Brain pericyte (primary cell): ENCODE measurements around the gene SCAP.
"Not testable (repeated sequence)": the region's sequence is repeated elsewhere in the genome, so short reads cannot be mapped to it uniquely, and the experiment has no call there.

Source experiments
- DNase-seq: peaks from one replicate; pipeline ENCODE4 v3.0.0-alpha.2; 2012; ENCODE audit warnings: low read depth, low spot score

SCAP gene

DNA sequence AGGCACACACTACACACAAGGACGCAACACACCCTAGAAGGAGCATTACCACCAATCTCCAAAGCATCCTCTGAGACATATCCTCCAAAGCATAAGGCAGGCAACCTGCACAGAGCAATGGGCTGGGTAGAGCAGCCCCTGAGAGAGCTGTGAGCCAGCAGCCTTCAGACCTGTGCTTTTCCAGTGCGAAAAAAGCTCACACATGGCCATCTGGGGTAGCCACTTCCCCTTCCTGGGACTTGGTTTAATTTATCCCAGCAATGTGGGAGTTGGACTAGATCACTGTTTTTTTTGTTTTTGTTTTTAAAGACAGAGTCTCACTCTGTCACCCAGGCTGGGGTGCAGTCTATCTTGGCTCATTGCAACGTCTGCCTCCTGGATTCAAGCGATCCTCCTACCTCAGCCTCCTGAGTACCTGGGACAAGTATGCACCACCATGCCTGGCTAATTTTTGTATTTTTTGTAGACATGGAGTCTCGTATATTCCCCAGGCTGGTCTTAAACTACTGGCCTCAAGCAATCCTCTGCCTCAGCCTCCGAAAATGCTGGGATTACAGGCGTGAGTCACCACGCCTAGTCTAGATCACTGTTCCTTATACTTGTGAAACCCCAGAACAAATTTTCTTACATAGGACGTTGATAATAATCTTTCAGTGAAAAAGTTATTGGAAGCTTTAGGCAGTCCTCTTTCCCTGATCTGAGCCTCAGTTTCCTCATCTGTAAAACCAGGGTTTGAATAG lies 76.0 kb downstream of the SCAP start:
- DNase-seq = no peak

DNA sequence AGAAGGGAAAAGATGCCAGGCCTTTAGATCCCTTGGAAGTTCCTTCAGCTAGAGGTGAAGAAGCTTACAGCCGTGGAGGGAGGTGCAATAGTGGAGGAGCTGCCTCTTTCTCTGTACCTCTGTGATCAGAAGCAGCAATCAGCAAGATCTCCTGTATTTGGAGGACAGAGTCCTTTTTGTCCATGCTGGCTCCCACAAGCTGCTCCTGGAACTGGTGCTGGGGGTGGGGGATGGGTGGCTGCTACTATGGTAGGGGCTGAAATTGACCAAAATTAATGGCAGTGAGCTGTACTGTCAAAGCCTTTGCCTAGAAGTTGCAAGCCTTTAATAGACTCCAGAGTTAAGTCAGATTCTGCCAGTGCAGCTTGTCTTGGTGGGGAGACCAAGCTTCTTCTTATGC lies 76.7 kb downstream of the SCAP start:
- DNase-seq = no peak

DNA sequence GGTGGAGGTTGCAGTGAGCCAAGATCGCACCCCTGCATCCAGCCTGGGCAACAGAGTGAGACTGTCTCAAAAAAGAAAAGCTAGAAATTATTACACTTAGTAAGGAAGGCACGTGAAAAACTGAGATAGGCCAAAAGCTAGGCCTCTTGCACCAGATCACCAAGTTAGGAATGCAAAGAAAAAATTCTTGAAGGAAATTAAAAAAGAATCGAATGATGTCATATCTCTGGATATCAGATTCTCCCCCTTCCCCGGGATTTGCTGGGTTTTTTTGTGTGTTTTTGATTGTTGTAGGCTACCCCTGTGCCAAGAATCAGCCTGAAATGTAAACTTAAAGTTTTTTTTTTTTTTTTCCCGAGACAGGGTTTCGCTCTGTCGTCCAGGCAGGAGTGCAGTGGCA lies 77.5 kb downstream of the SCAP start:
- no peak for DNase-seq

DNA sequence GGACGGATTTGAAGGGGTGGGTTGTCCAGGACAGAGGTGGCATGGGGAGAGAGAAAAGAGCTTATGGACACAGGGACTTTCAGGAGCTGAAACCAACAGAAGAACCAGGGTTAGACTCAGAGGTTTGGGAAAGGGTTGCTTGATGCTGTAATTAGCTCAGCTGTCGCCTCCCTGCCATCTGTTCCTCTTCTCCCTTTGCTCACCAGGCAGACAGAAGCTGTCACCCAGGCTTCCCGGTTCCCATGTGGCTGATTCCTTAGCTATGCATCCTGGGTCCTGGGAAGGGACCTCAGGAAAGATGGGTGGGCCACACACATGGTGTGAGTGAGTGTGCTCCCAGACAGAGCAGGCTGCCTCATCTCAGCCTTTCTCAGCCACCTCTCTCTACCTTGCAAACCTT lies 80.9 kb downstream of the SCAP start:
- no peak for DNase-seq

DNA sequence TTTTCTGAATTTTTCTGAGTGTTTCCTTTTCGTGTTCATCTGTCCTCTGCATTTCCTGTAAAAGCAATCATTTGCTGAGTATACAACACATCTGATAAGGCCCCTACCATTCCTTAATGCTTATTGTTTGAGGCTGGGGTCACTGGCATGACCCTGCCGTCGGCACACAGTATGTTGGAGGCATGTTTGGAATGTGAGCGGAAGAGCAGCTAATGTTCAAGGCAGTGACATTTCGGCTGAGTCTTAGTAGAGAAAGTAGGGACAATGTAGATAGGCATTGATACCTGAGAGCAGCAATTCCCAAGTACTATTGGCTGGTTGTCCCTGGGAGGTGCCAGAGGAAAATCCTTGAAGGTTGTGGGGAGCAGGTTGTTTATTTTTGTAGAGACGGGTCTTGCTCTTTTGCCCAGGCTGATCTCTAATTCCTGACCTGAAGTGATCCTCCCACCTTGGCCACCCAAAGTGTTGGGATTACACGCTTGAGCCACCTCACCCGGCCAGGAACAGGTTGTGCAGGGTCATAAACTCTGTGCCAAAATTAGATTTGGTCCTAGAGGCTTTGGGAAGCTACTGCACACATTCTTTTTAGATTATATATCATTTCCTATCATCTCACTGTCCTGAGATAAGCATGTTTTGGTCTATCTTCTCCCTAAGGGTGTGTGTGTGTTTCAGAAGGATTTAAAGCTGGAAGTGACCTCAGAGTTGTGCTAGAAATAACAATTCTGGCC lies 81.4 kb downstream of the SCAP start:
- DNase-seq = no peak

DNA sequence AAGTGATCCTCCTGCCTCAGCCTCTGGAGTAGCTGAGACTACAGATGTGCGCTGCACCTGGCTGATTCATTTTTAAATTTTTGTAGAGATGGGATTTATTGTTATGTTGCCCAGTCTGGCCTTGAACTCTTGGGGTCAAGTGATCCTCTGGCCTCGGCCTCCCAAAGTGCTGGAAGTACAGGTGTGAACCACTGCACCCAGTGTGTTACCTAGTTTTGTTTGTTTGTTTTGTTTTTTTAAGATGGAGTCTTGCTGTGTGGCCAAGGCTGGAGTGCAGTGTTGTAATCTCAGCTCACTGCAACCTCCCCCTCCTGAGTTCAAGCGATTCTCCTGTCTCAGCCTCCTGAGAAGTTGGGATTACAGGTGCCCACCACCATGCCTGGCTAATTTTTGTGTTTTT lies 82.8 kb downstream of the SCAP start:
- DNase-seq = no peak

DNA sequence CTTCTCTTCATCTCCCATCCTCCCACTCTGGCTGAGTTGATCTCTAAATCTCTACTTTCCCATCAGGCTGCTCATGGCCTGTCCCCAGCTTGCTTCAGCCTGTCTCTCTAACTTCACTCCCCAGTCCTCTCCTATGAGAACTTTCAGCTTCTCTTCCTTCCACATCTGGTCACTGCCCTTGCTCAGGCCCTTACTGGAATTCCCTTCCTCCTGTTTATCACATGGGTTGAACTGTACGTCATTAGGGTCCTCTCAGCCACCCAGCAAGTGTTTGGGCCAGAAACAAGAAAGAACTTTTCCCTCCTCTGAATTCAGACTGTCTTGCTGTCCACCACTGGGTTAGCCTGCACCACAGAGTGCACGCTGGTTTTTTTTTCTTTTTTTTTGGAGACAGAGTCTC lies 89.9 kb downstream of the SCAP start:
- no peak for DNase-seq

DNA sequence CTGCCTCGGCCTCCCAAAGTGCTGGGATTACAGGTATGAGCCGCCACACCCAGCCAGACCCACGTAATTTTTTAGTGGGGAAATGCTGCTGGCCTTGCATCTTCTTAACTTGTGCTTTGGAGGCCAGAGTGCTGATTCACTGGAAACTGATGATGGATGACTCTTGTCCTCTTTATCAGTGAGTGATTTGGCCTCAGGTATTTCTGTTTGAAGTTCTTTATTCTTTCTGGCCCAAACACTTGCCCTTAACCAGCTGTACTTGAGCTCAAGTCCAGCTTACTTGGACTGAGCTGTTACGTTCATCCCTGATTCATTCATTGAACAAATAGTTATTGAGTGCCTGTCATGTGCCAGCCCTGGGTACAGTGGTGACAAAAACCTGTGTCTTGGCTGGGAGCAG lies 90.7 kb downstream of the SCAP start:
- DNase-seq = no peak

DNA sequence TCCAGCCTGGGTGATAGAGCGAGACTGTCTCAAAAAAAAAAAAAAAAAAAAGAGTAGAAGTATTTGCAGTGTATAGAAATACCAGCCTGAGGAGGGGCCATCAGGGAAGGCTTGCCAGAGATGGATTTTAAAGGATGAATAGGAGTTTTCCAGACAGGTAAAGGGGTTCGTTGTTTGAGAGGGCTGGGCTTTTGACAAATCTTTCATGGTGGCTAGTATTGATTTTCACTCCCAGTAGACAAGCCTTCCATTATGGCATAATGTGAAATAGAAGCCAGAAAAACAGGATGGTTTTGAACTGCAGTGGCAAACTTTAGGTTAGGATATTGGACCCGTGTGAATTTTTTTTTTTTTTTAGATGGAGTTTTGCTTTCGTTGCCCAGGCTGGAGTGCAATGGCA lies 91.3 kb downstream of the SCAP start:
- DNase-seq = no peak

DNA sequence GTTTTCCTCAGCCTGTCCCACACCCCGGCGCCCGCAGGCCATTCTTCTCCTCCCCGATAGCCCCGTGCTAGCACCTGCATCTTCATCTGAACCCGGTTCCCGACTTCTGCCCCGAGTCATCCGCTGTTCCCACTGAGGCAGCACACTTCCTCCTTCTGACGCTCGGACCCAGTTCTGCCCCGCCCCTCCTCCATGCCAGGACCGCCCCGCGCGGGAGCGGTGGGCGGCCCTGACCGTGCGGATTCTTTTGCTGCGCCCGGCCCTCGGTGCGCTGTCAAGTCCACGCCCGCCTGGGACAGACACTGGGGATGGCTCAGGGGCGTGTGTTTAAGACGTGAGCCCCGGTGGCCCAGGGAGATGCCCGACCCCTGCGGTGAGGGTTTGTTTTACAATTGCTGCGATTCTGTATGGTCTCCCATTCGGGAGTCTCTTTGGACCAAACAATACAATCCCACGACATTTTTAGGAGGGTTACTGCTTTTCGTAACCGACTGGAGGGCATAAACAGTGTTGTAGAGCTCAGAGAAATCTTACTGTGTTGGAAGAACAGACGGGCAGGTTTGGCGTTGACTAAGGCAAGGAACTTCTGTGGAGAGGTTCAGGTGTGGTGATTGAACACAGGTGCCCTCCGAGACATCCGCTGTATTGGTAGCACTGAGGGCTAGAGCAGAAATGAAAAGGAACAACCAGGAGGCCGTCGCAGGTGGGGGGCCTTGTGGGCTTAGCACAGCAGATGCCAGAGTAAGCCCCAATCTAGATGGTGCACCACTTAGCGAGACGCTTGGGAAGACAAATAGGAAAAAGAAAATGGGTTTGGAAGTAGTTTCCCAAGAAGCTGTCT lies 94.2 kb downstream of the SCAP start:
- peak; percentile 63 for DNase-seq

DNA sequence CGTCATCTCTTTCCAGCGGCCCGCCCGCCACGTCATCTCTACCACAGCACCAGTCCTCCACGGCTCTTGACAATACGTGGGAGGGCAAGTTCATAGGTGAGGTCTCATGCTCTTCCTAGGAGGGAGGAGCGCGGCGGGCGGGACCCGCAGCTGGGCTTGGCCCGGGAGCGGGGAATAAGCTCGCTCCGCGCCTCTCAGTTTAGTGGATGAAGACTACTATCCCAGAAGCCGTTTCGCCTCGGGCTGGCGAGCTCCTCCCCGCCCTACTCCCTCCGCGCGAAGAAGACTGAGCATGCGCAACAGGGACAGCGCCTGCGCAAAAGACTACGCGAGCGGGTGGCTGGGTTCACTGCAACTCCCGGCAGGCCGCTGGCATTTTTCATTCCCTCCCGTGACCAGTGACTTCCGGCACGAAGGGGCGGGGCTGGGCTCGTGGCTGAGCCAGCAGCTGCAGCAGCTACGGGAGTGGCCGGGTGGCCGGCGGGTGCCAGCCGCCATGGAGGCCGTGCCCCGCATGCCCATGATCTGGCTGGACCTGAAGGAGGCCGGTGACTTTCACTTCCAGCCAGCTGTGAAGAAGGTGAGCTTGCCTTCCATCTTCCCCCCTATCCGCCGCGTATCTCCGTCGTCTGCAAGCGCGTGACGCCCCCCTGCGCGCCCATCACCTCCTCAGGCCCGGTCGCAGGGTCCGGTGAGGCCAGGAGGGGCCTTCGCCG lies 95.0 kb downstream of the SCAP start, which contains the start of gene PTPN23:
Gene PTPN23, plus strand, starts transcription at position 421 of the 716 bp plus-strand sequence. Its CDS starts 76 bp downstream, at position 497.
- peak; percentile 96 for DNase-seq

DNA sequence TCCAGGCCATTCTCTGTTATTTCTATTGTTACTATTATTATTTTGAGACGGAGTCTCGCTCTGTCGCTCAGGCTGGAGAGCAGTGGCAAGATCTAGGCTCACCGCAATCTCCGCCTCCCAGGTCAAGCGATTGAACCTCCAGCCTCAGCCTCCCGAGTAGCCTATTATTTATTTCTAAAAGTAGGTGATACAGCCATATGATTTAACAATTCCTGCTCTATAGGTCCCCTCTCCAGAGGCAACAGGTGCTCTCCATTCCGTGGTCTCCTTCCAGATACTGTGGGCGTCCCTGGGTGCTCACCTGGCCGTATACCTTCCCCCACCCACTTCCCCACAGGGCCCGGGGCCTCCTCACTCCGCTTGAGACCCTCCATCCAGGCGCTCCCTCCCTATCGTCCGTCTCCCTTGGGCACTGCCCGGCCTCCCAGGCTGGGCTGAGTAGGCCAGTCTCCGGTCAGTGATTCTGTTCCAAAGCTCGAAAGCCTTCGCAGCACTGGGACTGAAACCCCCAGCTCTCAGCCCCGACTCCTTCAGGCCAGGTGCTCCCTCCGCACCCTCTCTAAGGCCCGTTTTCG lies 95.6 kb downstream of the SCAP start:
- DNase-seq = no peak

DNA sequence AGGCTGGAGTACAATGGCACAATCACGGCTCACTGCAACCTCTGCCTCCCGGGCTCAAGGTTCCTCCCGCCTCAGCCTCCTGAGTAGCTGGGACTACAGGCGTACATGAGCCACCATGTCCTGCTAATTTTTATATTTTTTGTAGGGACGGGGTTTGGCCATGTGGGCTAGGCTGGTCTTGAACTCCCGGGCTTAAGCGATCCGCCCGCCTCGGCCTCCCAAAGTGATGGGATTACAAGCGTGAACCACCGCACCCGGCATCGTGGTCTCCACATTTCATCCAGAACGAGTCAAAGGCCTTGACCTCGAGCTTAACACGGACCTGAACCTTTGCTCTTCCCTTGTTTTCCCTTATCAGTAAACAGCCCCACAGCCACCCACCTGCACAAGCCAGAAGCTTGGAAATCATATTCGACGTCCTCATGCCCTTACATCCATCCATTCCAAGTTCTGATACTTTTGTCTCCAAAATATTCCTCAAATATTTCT lies 96.3 kb downstream of the SCAP start:
- DNase-seq = no peak

DNA sequence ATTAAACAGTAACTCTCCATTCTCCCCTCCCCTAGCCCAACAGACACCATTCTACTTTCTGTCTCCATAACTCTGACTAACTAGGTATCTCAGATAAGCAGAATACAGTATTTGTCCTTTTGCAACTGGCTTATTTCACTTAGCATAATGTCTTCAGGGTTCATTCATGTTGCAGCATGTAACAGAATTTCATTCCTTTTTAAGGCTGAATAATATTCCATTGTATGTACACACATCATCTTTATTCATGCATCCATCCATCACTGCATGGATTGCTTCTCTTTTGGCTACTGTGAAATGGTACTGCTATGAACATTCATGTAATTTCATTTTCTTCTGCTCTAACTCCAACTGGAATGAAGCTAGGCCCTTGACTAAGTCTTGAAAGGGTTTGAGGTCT lies 96.9 kb downstream of the SCAP start:
- DNase-seq = no peak

DNA sequence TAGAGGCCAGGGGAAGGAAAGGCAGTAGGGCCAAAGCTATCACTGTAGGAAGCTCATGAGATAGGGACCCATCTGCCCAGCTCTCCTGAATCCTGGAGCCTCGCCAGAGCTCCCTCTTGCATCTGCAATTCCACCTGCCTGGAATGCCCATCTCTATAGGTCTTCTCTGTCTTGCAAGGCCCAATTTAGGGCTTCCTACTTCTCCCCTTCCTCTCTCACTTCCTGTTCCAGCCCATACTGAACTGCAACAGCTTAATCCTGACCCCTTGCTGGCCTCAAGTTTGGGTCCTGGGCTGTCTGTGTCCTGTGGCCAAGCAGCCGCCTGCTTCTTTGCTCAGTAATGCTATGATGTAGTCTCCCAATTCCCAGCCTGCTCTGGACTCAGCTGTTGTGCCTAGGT lies 98.6 kb downstream of the SCAP start:
- no peak for DNase-seq

DNA sequence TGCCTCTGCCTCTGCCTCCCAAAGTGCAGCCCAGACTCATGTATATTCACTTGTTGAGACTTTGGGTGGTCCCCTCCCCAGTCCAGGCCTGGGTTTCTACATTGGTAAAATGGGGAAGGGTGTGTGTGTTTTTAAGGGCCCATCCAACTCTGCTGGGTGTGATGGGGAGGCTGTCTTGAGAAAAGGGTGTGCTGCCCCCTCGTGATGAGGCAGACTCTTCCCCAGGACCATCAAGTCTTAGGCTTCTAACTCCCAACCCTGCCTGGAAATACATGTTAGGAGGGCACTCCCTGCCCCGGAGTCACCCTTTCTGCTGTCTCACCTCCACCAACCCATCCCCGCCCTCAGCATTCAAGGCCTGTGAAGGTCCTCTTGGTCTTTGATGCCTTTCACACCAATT lies 99.3 kb downstream of the SCAP start:
- no peak for DNase-seq

DNA sequence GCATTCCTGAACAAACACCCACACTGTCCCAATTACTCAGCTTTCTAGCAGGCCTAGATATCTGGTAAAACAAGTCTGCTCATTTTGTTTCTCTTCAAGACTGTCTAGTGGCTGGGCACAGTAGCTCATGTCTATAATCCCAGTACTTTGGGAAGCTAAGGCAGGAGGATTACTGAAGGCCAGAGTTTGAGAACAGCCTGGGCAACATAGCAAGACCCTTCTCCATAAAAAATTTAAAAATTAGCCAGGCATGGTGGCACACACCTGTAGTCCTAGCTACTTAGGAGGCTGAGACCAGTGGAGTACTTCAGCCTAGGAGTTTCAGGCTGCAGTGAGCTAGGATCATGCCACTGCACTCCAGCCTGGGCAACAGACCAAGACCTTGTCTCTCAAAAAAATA lies 101.2 kb downstream of the SCAP start:
- DNase-seq = no peak

DNA sequence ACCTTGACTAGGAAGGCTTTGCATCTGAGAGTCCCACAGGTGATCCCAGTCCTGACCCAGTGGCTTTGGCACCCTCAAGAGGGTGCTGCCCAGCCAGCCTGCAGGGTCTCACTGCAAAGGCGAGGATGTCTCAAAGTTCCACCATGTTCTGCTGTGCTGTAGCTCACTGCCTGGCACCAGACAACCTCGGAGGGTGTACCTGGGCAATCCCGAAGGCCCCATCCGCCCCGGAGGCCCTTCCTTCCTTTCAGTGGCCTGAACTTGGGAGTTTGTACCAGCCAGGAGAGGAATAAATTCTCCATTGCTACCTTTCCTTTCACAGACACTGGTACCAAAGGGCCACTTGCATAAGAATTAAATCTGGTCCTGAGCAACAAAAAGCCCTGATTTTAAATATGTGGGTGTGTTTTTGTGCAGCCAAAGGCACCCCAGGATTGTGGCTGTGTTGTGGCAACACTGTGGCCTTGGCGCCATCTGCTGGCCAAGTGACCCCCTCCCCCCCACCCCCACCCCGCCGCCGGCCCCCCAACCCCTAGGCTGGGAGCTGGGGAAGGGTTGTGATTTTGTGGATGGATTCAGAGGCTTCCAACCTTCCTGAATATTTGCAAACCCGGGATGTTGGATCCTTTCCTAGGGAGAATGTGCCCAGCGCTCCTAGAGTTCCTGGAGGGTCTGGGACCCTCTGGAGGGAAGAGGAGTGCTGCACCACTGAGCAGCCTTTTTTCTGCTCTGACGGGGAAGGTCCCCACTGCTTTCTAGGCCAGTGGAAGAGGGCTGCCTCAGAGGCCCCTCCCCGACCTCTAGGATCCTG lies 104.6 kb downstream of the SCAP start:
- DNase-seq = no peak

DNA sequence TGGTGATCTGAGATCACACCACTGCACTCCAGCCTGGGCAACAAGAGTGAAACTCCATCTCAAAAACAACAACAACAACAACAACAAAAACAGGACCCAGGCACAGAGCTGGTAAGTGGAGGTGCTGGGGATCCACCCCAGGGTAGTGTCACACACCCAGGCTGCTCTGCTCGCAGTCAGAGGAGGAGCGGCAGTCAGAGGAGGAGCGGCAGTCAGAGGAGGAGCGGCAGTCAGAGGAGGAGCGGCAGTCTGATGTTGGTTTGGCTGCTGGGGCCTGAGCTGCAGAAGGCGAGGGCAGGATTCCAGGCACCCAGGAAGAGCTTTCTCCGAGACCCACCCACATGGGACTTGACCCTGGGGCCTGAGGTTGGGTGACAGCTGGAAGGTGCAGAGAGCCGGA lies 105.7 kb downstream of the SCAP start:
- not testable (repeated sequence) for DNase-seq

DNA sequence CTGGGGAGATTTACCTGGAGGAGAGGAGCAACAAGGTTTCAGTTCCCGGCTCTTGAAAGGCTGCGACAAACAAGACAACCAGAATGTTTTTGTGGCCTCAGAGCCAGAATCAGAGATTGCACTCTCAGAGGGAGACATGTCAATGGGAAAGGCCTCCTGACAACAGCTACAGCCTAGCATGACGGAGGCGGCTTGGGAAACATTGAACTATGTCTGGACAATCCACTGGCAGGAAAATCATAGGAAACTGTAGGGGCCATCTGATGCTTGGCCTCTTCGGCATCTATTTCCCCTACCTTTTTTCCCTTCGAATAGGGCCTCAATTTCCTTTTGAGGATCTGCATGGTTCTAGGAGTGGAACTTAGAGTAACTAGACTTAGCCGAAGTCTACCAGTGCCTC lies 108.1 kb downstream of the SCAP start:
- DNase-seq = no peak
